ENCODE results near the gene HIRIP3.
A peak's percentile ranks its signal among the peaks of the same experiment; 100 is the strongest.

HIRIP3 gene

GRCh38 chr16:29995911-29996765 lies 721 bp upstream of the HIRIP3 start, which contains the start of gene INO80E:
TSS of gene INO80E (plus strand) at chr16:29996241. CDS start at chr16:29996311, 70 bp downstream.
- peak; percentile 99 for DNase-seq

- peak; percentile 75 for DNase-seq
These were observed 655 bp downstream of the HIRIP3 start for GRCh38 chr16:29994600-29995323.

- no peak for DNase-seq
These were observed 1.4 kb downstream of the HIRIP3 start for GRCh38 chr16:29993903-29994599.

GRCh38 chr16:29993191-29993902 lies 2.1 kb downstream of the HIRIP3 start:
- DNase-seq = no peak

- DNase-seq = no peak
These were observed 3.0 kb downstream of the HIRIP3 start for GRCh38 chr16:29992344-29992967.

GRCh38 chr16:29991571-29991904 lies 3.9 kb downstream of the HIRIP3 start:
- no peak for DNase-seq

GRCh38 chr16:29990883-29991570 lies 4.4 kb downstream of the HIRIP3 start:
- DNase-seq = no peak

GRCh38 chr16:29990034-29990433 lies 5.4 kb downstream of the HIRIP3 start:
- no peak for DNase-seq

- DNase-seq = no peak
These were observed 6.1 kb downstream of the HIRIP3 start for GRCh38 chr16:29989111-29989858.

GRCh38 chr16:29988346-29989075 lies 6.9 kb downstream of the HIRIP3 start:
- no peak for DNase-seq

GRCh38 chr16:29987371-29988085 lies 7.9 kb downstream of the HIRIP3 start:
- DNase-seq = no peak

- DNase-seq = no peak
These were observed 8.5 kb downstream of the HIRIP3 start for GRCh38 chr16:29986931-29987330.

GRCh38 chr16:29986231-29986630 lies 9.2 kb downstream of the HIRIP3 start:
- DNase-seq = no peak

GRCh38 chr16:29985271-29985811 lies 10.1 kb downstream of the HIRIP3 start:
- DNase-seq = no peak

- DNase-seq = no peak
These were observed 10.7 kb downstream of the HIRIP3 start for GRCh38 chr16:29984764-29985147.

- no peak for DNase-seq
These were observed 11.2 kb downstream of the HIRIP3 start for GRCh38 chr16:29984137-29984763.

- no peak for DNase-seq
These were observed 11.8 kb downstream of the HIRIP3 start for GRCh38 chr16:29983420-29984136.

Measured in eye (tissue), 1 donor.